ENCODE measurements around the gene BMAL2.

GRCh38 chr12:27334042-27334720 lies 1.5 kb downstream of the BMAL2 start:
- TF ChIP-seq, protein P1, sequence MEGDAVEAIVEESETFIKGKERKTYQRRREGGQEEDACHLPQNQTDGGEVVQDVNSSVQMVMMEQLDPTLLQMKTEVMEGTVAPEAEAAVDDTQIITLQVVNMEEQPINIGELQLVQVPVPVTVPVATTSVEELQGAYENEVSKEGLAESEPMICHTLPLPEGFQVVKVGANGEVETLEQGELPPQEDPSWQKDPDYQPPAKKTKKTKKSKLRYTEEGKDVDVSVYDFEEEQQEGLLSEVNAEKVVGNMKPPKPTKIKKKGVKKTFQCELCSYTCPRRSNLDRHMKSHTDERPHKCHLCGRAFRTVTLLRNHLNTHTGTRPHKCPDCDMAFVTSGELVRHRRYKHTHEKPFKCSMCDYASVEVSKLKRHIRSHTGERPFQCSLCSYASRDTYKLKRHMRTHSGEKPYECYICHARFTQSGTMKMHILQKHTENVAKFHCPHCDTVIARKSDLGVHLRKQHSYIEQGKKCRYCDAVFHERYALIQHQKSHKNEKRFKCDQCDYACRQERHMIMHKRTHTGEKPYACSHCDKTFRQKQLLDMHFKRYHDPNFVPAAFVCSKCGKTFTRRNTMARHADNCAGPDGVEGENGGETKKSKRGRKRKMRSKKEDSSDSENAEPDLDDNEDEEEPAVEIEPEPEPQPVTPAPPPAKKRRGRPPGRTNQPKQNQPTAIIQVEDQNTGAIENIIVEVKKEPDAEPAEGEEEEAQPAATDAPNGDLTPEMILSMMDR (IDR thresholded peaks at IDR 0.05) = no peak
- TF ChIP-seq POLR2A (IDR thresholded peaks at IDR 0.05) = no peak
- no peak for TF ChIP-seq EP300 (IDR thresholded peaks at IDR 0.05)
